Upper lobe of left lung (tissue), 4 donors: ENCODE data around the gene TM4SF5.

Experiments used
- CTCF ChIP-seq, 6 experiments: fragments of 450-650 bp in 4 of 6; fragments of 200-600 bp in 2 of 6; sonication (generic) in 2 of 6; IDR thresholded peaks; one replicate each; pipeline ENCODE4 v1.5.1; 2016 to 2019; ENCODE audit warnings: antibody characterized with exemption in 6 of 6
- EP300 ChIP-seq, 4 donors: sonication (generic); formaldehyde crosslinking; IDR thresholded peaks; one replicate each; pipeline ENCODE4 v1.5.1; 2017; ENCODE audit warnings: antibody characterized with exemption in 4 of 4, control low read depth in 2 of 4
- POLR2A ChIP-seq, 4 donors: fragments of 450-650 bp; IDR thresholded peaks; one replicate each; pipeline ENCODE4 v1.5.1; 2016 to 2017; ENCODE audit warnings: antibody characterized with exemption in 4 of 4, mild to moderate bottlenecking in 2 of 4
- POLR2AphosphoS5 ChIP-seq, 2 donors: sonication (generic); formaldehyde crosslinking; IDR thresholded peaks; one replicate each; pipeline ENCODE4 v1.5.1; 2017; ENCODE audit warnings: antibody characterized with exemption in 2 of 2

- TF ChIP-seq CTCF (IDR thresholded peaks at IDR 0.05): no peak
- no peak for TF ChIP-seq POLR2AphosphoS5 (IDR thresholded peaks at IDR 0.05)
- no peak for TF ChIP-seq EP300 (IDR thresholded peaks at IDR 0.05)
- no peak for TF ChIP-seq POLR2A (IDR thresholded peaks at IDR 0.05)
These were observed 19.0 kb downstream of the TM4SF5 start for GRCh38 chr17:4790705-4791088.
